ENCODE data around the gene IGBP1. TPM values are rescaled to one million over a fixed set of nuclear protein-coding genes. Genes with fewer than 3 reads are reported as not detected.

The IGBP1 gene
- total and polyA plus RNA-seq, 9 of the 15 experiments (the other 6 are each of a cell fraction or from before 2014, with no cell fraction given) = 36.6 to 91.5 (median 52.8) TPM

GRCh38 chrX:70134116-70134477 is 850 bp downstream of the IGBP1 start (continued):
- no peak for TF ChIP-seq ZFP30 (CRISPR knock-in tag; IDR thresholded peaks at IDR 0.05; ENCODE audit: borderline replicate concordance)
- TF ChIP-seq ZNF699 (CRISPR knock-in tag; IDR thresholded peaks at IDR 0.05; ENCODE audit: insufficient replicate concordance) = no peak
- no peak for TF ChIP-seq HIVEP1 (CRISPR knock-in tag; IDR thresholded peaks at IDR 0.05)
- TF ChIP-seq FOXK2 (conservative IDR thresholded peaks at IDR 0.05 in 1 of 2, IDR thresholded peaks at IDR 0.05 in 1 of 2; ENCODE audit: low read depth in 2 of 2) = peak; percentile 20 to 61; a peak in 2 of 4 replicates
- no peak for TF ChIP-seq ZNF324 (CRISPR knock-in tag; IDR thresholded peaks at IDR 0.05)
- TF ChIP-seq ZNF766 (CRISPR knock-in tag; conservative IDR thresholded peaks at IDR 0.05) = no peak
- TF ChIP-seq RBM25 (IDR thresholded peaks at IDR 0.05; ENCODE audit: low read depth, low read length, severe bottlenecking) = no peak
- TF ChIP-seq FOXA3 (CRISPR knock-in tag; conservative IDR thresholded peaks at IDR 0.05 in 1 of 2, IDR thresholded peaks at IDR 0.05 in 1 of 2) = peak; percentile 61 to 80; a peak in 3 of 4 replicates
- peak; percentile 83 for TF ChIP-seq PRDM10 (IDR thresholded peaks at IDR 0.05; ENCODE audit: partially characterized antibody)
- TF ChIP-seq ZNF282 (CRISPR knock-in tag; IDR thresholded peaks at IDR 0.05) = no peak
- peak; percentile 11; the same call in 1 of the 2 replicates for TF ChIP-seq SP1 (CRISPR knock-in tag; IDR thresholded peaks at IDR 0.05)
- 0 out of 2 replicates have a peak, but pooled peaks have one; percentile 1 for TF ChIP-seq MBD2 (IDR thresholded peaks at IDR 0.05; ENCODE audit: borderline replicate concordance, low read depth)
- TF ChIP-seq LEF1 (IDR thresholded peaks at IDR 0.05) = no peak
- TF ChIP-seq SAFB (IDR thresholded peaks at IDR 0.05; ENCODE audit: borderline replicate concordance, low read depth, low read length) = no peak
- TF ChIP-seq PRMT5 (CRISPR knock-in tag; IDR thresholded peaks at IDR 0.05) = no peak
- no peak for TF ChIP-seq ZBTB9 (CRISPR knock-in tag; IDR thresholded peaks at IDR 0.05)
- no peak for TF ChIP-seq GMEB1 (CRISPR knock-in tag; IDR thresholded peaks at IDR 0.05)
- no peak for TF ChIP-seq MAFG (tag; conservative IDR thresholded peaks at IDR 0.05)
- TF ChIP-seq POLR2AphosphoS2 (IDR thresholded peaks at IDR 0.05; ENCODE audit: low read length) = no peak

Data from K562 (cell line).